Dedifferentiated amniotic fluid mesenchymal stem cell (primary cell): ENCODE measurements around the gene MYO3B.
A peak's percentile ranks its signal among the peaks of the same experiment; 100 is the strongest.
"Not testable (repeated sequence)": the region's sequence is repeated elsewhere in the genome, so short reads cannot be mapped to it uniquely, and the experiment has no call there.

Experiments used
- DNase-seq: peaks from one replicate; pipeline ENCODE4 v3.0.0-alpha.2; 2016; ENCODE audit errors: extremely low spot score

Gene MYO3B

GRCh38 chr2:170212625-170213280 lies 34.8 kb downstream of the MYO3B start:
- no peak for DNase-seq

DNA sequence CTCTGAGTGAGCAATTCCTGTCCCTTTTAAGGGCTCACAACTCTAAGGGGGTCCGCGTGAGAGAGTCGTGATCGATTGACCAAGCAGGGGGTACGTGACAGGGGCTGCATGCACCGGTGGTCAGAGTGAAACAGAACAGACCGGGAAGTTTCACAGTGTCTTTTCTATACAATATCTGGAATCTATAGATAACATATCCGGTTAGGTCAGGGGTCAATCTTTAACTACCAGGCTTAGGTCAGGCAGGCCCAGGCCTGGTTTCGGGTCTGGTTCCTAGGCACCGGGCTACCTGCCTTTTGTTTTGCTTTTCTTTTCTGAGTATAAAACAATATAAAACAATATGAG lies 35.3 kb downstream of the MYO3B start:
- DNase-seq: not testable (repeated sequence)

GRCh38 chr2:170213651-170214050 lies 35.7 kb downstream of the MYO3B start:
- no peak for DNase-seq

DNA sequence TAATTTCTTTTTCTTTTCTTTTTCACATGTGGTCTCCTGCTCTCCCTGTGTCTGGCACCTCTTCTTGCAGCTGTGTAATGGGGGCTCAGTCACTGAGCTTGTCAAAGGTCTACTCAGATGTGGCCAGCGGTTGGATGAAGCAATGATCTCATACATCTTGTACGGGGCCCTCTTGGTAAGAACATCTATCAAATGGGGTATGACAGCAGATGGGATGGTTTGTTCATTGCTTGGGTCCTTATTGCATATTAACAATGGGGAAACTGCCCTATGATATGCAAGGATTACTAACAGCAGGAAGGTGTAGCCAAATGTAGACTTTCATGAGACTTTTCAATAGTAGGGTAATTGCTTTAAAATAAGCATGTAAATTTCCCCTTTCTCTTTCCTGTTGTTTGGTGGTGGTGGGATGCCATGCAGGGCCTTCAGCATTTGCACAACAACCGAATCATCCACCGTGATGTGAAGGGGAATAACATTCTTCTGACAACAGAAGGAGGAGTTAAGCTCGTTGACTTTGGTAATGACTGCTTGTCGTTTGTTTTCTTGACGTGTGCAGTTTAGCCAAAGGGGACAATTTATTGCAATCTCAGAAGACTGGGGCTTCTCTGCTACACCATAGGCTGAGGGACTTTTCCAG lies 36.5 kb downstream of the MYO3B start:
- no peak for DNase-seq

GRCh38 chr2:170215021-170215420 lies 37.1 kb downstream of the MYO3B start:
- DNase-seq: no peak

DNA sequence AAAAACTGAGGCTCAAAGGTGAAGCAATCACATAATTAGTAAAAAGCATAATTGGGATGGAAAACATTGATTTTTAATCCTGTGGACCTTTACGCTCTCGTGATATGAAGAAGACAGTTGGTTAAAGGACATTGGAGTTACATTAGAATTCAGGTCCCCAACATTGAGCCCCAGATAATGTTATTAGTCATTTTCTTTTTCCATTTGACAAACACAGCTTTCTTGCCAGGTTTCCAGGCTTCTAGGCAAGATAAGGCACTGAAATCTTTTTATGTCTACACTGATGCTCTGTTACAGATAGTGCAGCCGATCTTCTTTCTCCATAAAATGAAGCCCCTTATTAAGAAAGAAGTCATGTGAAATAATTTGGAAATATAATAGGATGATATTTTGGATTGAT lies 38.5 kb downstream of the MYO3B start:
- DNase-seq: no peak

DNA sequence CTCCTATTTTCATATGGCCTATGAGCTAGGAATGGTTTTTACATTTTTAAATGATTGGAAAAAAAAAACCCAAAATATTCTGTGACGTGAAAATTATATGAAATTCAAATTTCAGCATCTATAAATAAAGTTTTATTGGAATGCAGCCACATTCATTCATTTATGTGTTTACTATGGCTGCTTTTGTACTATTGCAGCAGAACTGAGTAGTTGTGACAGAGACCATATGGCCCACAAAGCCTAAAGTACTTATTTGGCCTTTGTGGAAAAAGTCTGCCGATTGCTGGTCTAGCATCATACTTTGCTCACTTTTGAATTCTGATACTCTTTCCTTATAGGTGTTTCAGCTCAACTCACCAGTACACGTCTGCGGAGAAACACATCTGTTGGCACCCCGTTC lies 39.0 kb downstream of the MYO3B start:
- DNase-seq: no peak

DNA sequence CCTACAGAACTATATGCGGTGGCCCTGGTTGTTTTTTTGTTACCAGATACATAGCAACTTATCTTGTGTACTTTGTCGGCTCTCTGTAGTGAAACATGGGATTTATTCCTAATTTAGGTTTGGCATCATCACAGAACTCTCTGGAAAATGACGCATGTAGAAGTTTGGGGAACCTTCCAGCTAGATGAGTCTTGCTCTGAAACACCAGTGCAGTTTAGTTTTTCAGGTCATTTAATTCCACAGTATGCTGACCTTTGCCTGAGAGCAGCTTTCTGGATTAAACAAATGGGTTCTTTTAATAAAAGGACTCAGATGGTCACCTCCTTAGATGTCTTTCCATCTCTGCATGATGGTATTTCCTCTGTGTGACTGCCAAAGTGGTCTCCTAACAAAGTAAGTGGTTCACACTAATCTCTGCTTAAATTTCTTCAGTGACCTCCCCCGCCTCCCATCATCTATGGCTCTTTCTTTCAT lies 39.9 kb downstream of the MYO3B start:
- no peak for DNase-seq

DNA sequence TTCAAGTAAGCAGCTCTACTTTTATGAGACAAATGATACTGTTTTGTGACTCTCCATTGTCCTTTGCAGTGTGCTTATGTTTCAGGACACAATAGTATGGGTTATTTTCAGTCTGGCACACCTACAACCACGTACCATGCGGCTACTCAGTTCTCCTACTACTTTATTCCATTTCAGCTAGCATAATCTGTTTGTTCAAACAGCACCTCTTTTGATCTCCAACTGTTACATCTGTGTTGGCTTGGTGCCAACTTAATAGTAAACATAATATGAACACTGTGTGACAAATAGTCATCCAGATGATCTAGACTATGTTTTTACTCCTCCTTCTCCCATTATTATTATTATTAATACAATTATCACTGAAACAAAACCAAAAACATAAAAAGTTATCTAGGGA lies 40.5 kb downstream of the MYO3B start:
- DNase-seq: no peak

DNA sequence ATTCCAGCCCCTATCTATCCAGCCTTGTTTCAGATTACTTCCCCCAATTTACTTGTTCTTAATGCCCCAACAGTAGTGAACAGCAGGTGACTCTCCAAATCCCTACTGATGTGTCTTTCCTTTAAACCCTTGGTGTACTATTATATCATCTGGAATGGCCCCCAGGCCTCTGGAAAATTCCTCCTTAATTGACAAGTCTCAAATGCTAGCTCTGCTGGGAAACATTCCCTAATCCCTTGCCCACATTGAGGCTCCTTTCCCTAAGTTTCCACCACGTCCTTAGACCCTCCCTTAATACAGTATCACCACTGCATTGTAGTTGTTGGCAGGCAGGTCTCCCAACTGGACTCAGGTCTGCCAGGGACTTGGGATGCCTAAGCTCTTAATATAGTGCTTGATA lies 41.0 kb downstream of the MYO3B start:
- DNase-seq: no peak

DNA sequence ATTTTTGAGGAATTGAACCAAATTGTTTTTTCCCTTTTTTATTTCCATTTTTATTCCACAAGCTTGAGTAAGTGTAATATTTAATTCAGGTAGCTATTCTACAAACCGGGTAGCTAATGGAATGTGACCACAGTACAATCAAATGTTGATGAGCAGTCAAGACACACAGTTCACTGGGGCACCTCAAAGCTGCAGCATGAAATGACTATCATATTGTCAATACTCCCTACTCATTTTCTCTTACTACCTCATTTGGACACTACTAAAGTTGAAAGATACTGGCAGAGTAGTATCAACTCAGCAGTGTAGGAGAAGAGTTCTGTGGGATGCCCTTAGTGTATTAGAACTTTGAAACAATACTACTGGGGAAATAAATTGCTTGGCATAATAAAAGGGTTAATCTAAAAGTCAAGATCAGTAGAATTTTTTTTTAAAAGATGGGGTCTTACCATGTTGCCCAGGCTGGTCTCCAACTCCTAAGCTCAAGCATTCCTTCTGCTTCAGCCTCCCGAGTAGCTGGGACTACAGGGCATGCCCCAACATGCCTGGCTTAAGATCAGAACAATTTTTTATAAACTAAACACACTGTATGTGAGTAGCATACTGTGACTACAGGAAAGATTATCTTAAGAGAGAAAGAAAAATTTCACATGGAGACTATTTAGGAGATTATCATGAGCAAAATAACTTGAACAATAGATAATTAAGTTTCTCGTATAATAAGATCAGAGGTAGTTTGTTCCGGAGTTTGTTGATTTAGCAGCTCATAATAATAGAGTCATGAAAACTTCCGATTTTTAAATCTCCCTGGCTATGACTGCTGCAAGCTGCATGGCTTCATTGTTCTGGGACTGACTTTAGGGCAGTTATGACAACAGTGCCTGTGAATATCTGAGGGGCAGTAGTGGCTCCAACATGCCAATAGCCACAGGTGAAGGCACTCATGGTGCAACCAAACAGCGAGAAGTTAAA lies 43.7 kb downstream of the MYO3B start:
- DNase-seq: peak; percentile 31

DNA sequence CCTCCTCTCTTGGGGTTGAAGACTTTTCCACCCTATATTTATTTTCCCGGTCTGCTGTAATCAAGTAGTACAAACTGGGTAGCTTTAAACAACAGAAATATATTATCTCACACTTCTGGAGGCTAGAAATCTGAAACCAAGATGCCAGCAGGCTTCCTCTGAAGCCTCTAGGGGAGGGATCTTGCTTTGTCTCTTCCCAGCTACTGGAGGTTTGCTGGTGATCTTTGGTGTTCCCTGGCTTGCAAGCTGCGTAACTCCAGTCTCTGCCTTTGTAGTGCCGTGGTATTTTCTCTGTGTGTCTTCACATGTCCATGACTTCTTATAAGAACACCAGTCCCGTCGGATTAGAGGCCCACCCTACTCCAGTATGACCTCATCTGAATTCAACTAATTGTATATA lies 44.4 kb downstream of the MYO3B start:
- DNase-seq: no peak

DNA sequence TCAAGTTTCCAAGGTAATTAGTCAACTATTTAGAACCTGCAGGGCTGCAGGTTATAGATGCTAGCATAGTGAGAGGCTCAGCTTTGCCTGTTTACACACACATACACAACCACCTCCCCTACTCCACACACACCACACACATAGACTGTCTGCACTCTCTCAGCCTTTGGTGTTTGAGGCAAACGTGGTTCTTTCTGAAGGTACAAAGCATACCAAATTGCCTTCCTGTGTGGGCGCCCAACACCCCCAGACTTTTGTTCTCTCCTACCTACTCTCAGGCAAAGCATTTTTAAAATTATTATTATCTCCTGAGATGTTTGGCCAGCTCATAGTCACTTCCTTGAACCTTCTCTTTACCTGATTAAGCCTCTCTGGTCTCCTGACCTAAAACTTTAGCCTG lies 44.9 kb downstream of the MYO3B start:
- no peak for DNase-seq

- no peak for DNase-seq
These were observed 46.8 kb downstream of the MYO3B start for GRCh38 chr2:170224692-170225294.

GRCh38 chr2:170226216-170226615 lies 48.3 kb downstream of the MYO3B start:
- no peak for DNase-seq

DNA sequence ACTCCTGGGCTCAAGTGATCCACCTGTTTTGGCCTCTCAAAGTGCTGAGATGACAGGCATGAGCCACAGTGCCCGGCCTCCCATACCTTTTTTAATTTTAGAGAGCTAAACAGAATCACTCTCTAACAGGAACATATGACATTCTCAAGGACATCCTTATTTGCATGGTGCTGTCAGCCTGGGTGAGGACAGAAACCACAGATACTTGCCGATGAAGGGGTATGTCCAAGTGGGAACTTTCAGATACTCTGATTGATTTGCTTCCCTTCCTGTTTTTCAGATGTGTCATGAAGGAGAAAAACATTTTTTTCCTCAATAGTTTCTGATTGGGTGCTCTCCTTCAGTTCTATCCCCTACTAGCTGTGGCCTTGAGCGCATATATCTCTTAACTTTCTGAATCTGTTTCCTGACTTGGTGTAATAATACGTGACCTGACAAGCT lies 49.6 kb downstream of the MYO3B start:
- no peak for DNase-seq

GRCh38 chr2:170227951-170228350 lies 50.0 kb downstream of the MYO3B start:
- DNase-seq: no peak

DNA sequence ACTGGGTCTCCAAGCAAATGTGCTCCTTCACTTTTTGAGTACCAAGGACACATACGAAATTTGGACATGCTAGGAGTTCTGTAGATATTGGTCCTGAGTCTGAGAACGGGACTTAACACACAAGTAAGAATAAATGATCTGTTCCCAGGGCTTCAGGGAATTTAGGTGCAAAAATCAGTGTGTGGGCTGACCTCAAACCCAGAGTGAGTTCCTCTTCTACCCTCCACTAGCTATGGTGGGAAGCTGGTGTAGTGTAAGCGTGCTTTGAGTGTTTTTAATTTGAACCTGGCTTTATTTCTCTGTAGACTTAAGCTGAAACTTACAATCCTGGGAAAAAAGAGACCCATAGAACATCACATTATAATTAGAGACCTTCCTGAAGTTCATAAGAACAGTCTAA lies 50.5 kb downstream of the MYO3B start:
- DNase-seq: no peak

DNA sequence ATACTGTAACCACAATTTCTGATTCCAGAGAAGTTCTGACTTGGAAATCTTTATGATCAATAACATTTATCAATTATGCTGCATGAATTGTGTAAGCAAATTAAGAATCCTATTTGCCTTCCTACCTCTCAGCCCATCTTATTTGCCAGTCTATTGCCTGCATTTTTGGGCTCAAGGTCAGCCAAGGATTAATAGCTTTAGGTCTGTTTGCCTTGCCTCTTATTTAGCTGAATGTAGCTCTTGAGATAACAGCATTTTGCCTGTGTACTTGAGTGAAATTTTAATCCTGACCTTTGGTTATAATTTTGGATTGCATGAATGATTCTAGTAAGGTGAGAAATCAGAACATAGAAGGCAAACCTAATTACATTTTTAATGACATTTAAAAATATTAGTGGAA lies 51.2 kb downstream of the MYO3B start:
- DNase-seq: no peak

DNA sequence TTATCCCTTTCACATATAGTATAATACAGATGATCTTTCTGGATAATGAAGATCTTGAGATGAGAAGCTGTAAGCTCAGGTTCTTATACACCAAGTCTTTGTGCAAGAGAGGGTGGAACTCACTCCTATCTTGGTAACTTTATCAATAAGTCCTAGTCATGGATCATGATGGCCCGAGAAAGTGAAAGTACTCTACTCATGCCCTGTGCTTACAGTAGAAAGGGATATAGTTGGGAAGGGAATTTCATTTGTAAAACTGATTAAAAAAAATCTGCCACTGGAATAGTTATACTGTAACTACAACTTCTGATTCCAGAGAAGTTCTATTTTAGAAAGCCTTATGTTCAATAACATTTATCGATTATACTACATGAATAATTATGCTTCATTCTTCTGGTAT lies 51.8 kb downstream of the MYO3B start:
- DNase-seq: no peak

DNA sequence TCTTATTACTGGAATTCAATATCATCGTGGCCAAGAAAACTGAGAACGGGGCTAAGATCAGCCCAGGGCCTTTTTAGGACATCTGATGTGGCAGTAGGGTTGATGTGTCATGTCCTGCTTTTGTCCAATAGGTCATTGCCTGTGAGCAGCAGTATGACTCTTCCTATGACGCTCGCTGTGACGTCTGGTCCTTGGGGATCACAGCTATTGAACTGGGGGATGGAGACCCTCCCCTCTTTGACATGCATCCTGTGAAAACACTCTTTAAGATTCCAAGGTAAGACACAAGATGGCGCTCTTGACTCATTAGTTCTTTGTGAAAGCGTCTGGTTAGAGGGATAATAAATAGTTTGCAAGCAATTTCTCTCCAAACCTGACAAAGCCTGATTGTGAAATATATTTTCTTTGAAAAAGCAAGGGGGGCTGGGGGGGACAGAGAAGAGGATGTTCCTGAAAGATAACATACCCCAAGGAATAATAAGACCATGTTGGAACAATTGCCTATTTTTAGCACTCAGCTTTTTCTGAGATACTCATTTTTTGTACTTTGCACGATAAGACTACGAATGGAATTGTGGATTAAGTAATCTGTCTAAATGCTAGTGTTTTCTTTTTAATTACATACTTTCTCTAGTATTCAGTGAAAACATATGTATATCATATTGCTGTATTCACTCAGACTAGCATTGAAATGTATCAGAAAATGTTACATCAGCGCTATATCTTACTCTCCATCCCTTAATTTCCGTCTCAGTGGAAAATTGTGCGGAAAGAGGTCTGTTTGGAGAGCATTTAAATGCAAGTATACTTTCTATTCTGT lies 58.1 kb downstream of the MYO3B start:
- peak; percentile 59 for DNase-seq
